Measurements from ENCODE around the gene MAPK14. TPM values are rescaled to one million over a fixed set of nuclear protein-coding genes. Genes with fewer than 3 reads are reported as not detected.
A peak's percentile ranks its signal among the peaks of the same experiment; 100 is the strongest.

The MAPK14 gene
- total RNA-seq, 1 experiment from 2014 or later, result 56.8 TPM

DNA sequence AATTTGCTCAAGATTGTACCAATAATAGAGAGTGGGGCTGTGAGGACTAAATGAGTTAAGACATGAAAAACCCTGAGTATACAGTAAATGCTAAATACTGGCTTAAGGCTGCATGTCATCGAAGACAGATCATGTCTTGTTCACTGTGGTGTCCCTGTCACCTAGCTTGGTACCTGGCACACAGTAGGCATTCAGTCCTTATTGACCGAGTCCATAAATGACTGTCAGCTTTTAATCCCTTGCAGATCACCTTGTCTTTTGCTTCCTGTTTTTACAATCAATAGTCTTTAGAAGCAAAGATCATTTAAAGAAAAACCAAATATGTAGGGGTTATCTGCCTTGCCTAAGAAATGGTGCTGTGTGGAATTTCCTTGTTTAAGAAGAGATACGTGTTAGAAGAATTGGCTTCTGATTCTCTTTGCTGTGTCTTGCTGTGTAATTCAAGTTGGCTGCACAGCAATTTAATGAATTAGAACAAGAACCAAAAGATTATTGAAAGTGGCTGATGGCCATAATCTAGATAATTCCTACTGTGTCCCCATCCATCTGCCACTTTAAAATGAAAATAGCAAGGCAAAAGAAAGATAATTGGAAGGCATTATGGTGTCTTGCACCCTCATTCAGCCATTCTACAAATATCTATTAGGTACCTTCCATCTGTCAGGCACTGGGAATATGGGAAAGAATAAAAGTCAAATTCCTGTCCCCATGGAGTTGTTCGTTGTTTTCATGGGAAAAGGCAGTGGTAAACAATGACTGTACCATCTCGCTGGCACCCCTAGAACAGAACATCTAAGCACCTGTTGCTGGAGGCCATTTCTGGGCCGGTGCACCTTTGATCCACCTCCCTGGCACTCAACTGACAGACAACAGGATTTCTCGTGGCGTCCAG is 90.3 kb downstream of the MAPK14 start:
- CTCF ChIA-PET, result no interaction called here
- no peak for TF ChIP-seq EZH2 (IDR thresholded peaks at IDR 0.05; ENCODE audit: low read length, unreplicated experiment)
- TF ChIP-seq, protein P1, sequence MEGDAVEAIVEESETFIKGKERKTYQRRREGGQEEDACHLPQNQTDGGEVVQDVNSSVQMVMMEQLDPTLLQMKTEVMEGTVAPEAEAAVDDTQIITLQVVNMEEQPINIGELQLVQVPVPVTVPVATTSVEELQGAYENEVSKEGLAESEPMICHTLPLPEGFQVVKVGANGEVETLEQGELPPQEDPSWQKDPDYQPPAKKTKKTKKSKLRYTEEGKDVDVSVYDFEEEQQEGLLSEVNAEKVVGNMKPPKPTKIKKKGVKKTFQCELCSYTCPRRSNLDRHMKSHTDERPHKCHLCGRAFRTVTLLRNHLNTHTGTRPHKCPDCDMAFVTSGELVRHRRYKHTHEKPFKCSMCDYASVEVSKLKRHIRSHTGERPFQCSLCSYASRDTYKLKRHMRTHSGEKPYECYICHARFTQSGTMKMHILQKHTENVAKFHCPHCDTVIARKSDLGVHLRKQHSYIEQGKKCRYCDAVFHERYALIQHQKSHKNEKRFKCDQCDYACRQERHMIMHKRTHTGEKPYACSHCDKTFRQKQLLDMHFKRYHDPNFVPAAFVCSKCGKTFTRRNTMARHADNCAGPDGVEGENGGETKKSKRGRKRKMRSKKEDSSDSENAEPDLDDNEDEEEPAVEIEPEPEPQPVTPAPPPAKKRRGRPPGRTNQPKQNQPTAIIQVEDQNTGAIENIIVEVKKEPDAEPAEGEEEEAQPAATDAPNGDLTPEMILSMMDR (conservative IDR thresholded peaks at IDR 0.05; ENCODE audit: low read depth, low read length), result no peak
- TF ChIP-seq EZH2phosphoT487 (IDR thresholded peaks at IDR 0.05; ENCODE audit: borderline replicate concordance, low read length), result no peak
- Histone ChIP-seq H4K20me1 (ENCODE audit: low read length) (no peaks in the 10 kb centered on the region), H3K9ac (ENCODE audit: low read length) (no peak overlapping the region), H3K4me2 (ENCODE audit: low read length) (no peak overlapping the region), H3K36me3 (ENCODE audit: low read depth, low read length) (no peaks in the 10 kb centered on the region), H3K9me3 (ENCODE audit: low read length) (no peaks in the 10 kb centered on the region), H3F3A (ENCODE audit: low read length, unreplicated experiment) (peaks cover 5% of the 10 kb centered on the region), H2AFZ (ENCODE audit: low read length) (no peak overlapping the region), H3K4me3 (ENCODE audit: low read length) (no peak overlapping the region), H3K79me2 (ENCODE audit: low read length) (no peaks in the 10 kb centered on the region), H3K4me1 (ENCODE audit: insufficient read depth, low read length) (peaks cover 23% of the 10 kb centered on the region), H3K27ac (ENCODE audit: low read length) (no peak overlapping the region), H3K27me3 (ENCODE audit: low read length) (no peaks in the 10 kb centered on the region), H3K9me2 (replicated peaks; ENCODE audit: low read length) (no peaks in the 10 kb centered on the region)
- POLR2A ChIA-PET (ENCODE audit: unreplicated experiment), result no interaction called here
- DNase-seq (no peak), ATAC-seq (no peak)
- intact Hi-C loops (cut with micrococcal nuclease), result no loop called here
- BruUV-seq (replicated peaks), result no TSS peak

DNA sequence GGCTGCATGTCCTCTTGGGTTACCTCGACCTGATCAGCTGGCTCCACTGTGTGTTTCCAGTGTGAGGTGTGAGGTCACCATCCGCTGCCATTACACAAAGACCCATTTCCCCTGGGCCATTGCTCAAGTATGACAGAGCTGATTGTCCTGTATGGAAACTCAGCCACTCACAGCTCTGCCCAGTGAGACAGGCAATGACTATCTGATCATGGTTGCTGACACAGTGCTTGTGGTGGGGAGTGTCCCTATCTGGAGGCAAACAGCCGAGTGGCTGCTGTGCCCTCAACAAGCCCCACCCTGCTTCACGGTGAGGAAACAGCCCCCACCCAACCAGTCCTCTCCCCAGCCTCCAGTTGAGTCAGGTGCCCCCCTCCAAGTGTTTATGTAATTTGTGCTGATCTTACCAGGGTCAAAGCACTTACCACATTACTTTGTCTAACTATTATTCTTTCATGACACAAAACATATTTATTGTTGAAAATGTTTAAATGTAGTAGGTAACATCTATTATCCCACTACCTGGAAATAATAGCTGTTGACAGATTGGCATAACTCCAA is 91.0 kb downstream of the MAPK14 start:
- Histone ChIP-seq H4K20me1 (ENCODE audit: low read length) (no peaks in the 10 kb centered on the region), H3K9me3 (ENCODE audit: low read length) (no peaks in the 10 kb centered on the region), H3K4me2 (ENCODE audit: low read length) (no peak overlapping the region), H2AFZ (ENCODE audit: low read length) (no peak overlapping the region), H3K27ac (ENCODE audit: low read length) (no peak overlapping the region), H3K36me3 (ENCODE audit: low read depth, low read length) (no peaks in the 10 kb centered on the region), H3K4me3 (ENCODE audit: low read length) (no peak overlapping the region), H3K9ac (ENCODE audit: low read length) (no peak overlapping the region), H3K79me2 (ENCODE audit: low read length) (no peaks in the 10 kb centered on the region), H3K27me3 (ENCODE audit: low read length) (no peaks in the 10 kb centered on the region), H3F3A (ENCODE audit: low read length, unreplicated experiment) (peaks cover 5% of the 10 kb centered on the region), H3K9me2 (replicated peaks; ENCODE audit: low read length) (no peaks in the 10 kb centered on the region), H3K4me1 (ENCODE audit: insufficient read depth, low read length) (peaks cover 23% of the 10 kb centered on the region)
- intact Hi-C loops (cut with micrococcal nuclease), result no loop called here
- TF ChIP-seq EZH2phosphoT487 (IDR thresholded peaks at IDR 0.05; ENCODE audit: borderline replicate concordance, low read length) (no peak), EZH2 (IDR thresholded peaks at IDR 0.05; ENCODE audit: low read length, unreplicated experiment) (no peak)
- TF ChIP-seq, protein P1 (conservative IDR thresholded peaks at IDR 0.05; ENCODE audit: low read depth, low read length), result no peak
- ChIA-PET CTCF (interaction anchor here (0.6 kb wide), 2 partner anchors 45 to 178 kb away, joined by 4 to 7 read pairs; no protein-coding TSS in a partner anchor), POLR2A (ENCODE audit: unreplicated experiment) (no interaction called here)
- no peak for ATAC-seq
- peak; percentile 21 for DNase-seq
- BruUV-seq (replicated peaks), result no TSS peak

DNA sequence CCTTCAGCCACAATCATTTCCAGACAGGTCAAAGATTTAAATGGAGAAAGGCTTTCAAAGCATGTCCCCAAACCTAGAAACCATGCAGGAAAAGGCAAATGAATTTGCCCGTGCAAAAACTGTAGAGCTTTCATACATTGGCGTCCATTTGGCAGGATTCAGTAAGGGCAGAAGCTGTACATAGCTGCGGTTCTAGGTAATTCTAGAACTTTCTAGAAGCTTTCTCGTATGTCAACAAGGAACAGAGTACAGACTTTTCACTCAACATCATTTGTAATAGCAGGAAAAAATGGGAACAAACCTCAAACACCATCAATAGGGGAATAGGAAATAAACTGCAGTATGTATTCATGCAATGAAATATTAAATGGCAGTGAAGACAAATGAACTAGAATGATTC is 91.6 kb downstream of the MAPK14 start:
- CTCF ChIA-PET, result interaction anchor here (0.6 kb wide), 1 partner anchor 177 kb away, joined by 7 read pairs; no protein-coding TSS in a partner anchor

More for the DNA sequence above, 91.6 kb downstream of the MAPK14 start:
- Histone ChIP-seq H3K9me3 (ENCODE audit: low read length) (no peaks in the 10 kb centered on the region), H3K27me3 (ENCODE audit: low read length) (no peaks in the 10 kb centered on the region), H4K20me1 (ENCODE audit: low read length) (no peaks in the 10 kb centered on the region), H3K4me2 (ENCODE audit: low read length) (no peak overlapping the region), H2AFZ (ENCODE audit: low read length) (no peak overlapping the region), H3F3A (ENCODE audit: low read length, unreplicated experiment) (peaks cover 5% of the 10 kb centered on the region), H3K9ac (ENCODE audit: low read length) (no peak overlapping the region), H3K79me2 (ENCODE audit: low read length) (no peaks in the 10 kb centered on the region), H3K9me2 (replicated peaks; ENCODE audit: low read length) (no peaks in the 10 kb centered on the region), H3K36me3 (ENCODE audit: low read depth, low read length) (no peaks in the 10 kb centered on the region), H3K27ac (ENCODE audit: low read length) (no peak overlapping the region), H3K4me1 (ENCODE audit: insufficient read depth, low read length) (peaks cover 23% of the 10 kb centered on the region), H3K4me3 (ENCODE audit: low read length) (no peak overlapping the region)
- no peak for DNase-seq
- intact Hi-C loops (cut with micrococcal nuclease), result no loop called here
- BruUV-seq (replicated peaks), result no TSS peak
- POLR2A ChIA-PET (ENCODE audit: unreplicated experiment), result no interaction called here
- ATAC-seq, result no peak
- no peak for TF ChIP-seq EZH2phosphoT487 (IDR thresholded peaks at IDR 0.05; ENCODE audit: borderline replicate concordance, low read length)
- no peak for TF ChIP-seq EZH2 (IDR thresholded peaks at IDR 0.05; ENCODE audit: low read length, unreplicated experiment)
- TF ChIP-seq, protein P1 (conservative IDR thresholded peaks at IDR 0.05; ENCODE audit: low read depth, low read length), result no peak

Data from PC-3 (cell line).